Measurements from ENCODE around the gene BMPR1A.

The BMPR1A gene

GRCh38 chr10:86715156-86715795 is 41.1 kb upstream of the BMPR1A start:
- no peaks in the 10 kb centered on the region for H3K9me2 ChIP-seq (replicated peaks; ENCODE audit: low read depth, low read length)
- H3F3A ChIP-seq (ENCODE audit: low read depth): no peaks in the 10 kb centered on the region
- H4K20me1 ChIP-seq (ENCODE audit: insufficient read depth, low read length, poor library complexity, severe bottlenecking): no peaks in the 10 kb centered on the region
- H3K4me2 ChIP-seq (ENCODE audit: low read depth, low read length, poor library complexity, severe bottlenecking): no peak overlapping the region
- no peak overlapping the region for H3K9ac ChIP-seq (ENCODE audit: low read depth, low read length, poor library complexity, severe bottlenecking)
- H3K27me3 ChIP-seq (ENCODE audit: insufficient read depth, low read length, poor library complexity, severe bottlenecking): peaks cover 31% of the 10 kb centered on the region
- no peak for TF ChIP-seq EZH2phosphoT487 (IDR thresholded peaks at IDR 0.05; ENCODE audit: borderline replicate concordance)
- TF ChIP-seq CTCF (conservative IDR thresholded peaks at IDR 0.05; ENCODE audit: low read length): no peak
- H3K4me3 ChIP-seq (ENCODE audit: low read length, poor library complexity, severe bottlenecking): no peak overlapping the region
- H3K36me3 ChIP-seq (ENCODE audit: insufficient read depth, low read length): no peaks in the 10 kb centered on the region
- peaks cover 10% of the 10 kb centered on the region for H3K4me1 ChIP-seq (ENCODE audit: insufficient read depth, low read length, poor library complexity, severe bottlenecking)
- H3K9me3 ChIP-seq (ENCODE audit: insufficient read depth, low read depth, low read length): no peaks in the 10 kb centered on the region
- H3K79me2 ChIP-seq (ENCODE audit: insufficient read depth, low read length): no peaks in the 10 kb centered on the region
- no peak overlapping the region for H2AFZ ChIP-seq (ENCODE audit: low read length)

- TF ChIP-seq CTCF (conservative IDR thresholded peaks at IDR 0.05; ENCODE audit: low read length) (no peak), EZH2phosphoT487 (IDR thresholded peaks at IDR 0.05; ENCODE audit: borderline replicate concordance) (no peak)
- no peak overlapping the region for H3K9ac ChIP-seq (ENCODE audit: low read depth, low read length, poor library complexity, severe bottlenecking)
- no peaks in the 10 kb centered on the region for H3K9me3 ChIP-seq (ENCODE audit: insufficient read depth, low read depth, low read length)
- H2AFZ ChIP-seq (ENCODE audit: low read length): no peak overlapping the region
- peaks cover 31% of the 10 kb centered on the region for H3K27me3 ChIP-seq (ENCODE audit: insufficient read depth, low read length, poor library complexity, severe bottlenecking)
- no peak overlapping the region for H3K4me2 ChIP-seq (ENCODE audit: low read depth, low read length, poor library complexity, severe bottlenecking)
- H3K79me2 ChIP-seq (ENCODE audit: insufficient read depth, low read length): no peaks in the 10 kb centered on the region
- H3F3A ChIP-seq (ENCODE audit: low read depth): no peaks in the 10 kb centered on the region
- peaks cover 8% of the 10 kb centered on the region for H3K4me1 ChIP-seq (ENCODE audit: insufficient read depth, low read length, poor library complexity, severe bottlenecking)
- no peak overlapping the region for H3K4me3 ChIP-seq (ENCODE audit: low read length, poor library complexity, severe bottlenecking)
- no peaks in the 10 kb centered on the region for H3K36me3 ChIP-seq (ENCODE audit: insufficient read depth, low read length)
- H4K20me1 ChIP-seq (ENCODE audit: insufficient read depth, low read length, poor library complexity, severe bottlenecking): no peaks in the 10 kb centered on the region
- H3K9me2 ChIP-seq (replicated peaks; ENCODE audit: low read depth, low read length): no peaks in the 10 kb centered on the region
Observed at GRCh38 chr10:86715836-86716235, 40.6 kb upstream of the BMPR1A start.

- Histone ChIP-seq H3K4me3 (ENCODE audit: low read length, poor library complexity, severe bottlenecking) (no peak overlapping the region), H3K4me2 (ENCODE audit: low read depth, low read length, poor library complexity, severe bottlenecking) (no peak overlapping the region), H3K79me2 (ENCODE audit: insufficient read depth, low read length) (no peaks in the 10 kb centered on the region), H3K9me3 (ENCODE audit: insufficient read depth, low read depth, low read length) (no peaks in the 10 kb centered on the region), H3K4me1 (ENCODE audit: insufficient read depth, low read length, poor library complexity, severe bottlenecking) (peaks cover 6% of the 10 kb centered on the region), H4K20me1 (ENCODE audit: insufficient read depth, low read length, poor library complexity, severe bottlenecking) (no peaks in the 10 kb centered on the region), H2AFZ (ENCODE audit: low read length) (no peak overlapping the region), H3K9me2 (replicated peaks; ENCODE audit: low read depth, low read length) (no peaks in the 10 kb centered on the region), H3K36me3 (ENCODE audit: insufficient read depth, low read length) (no peaks in the 10 kb centered on the region), H3K9ac (ENCODE audit: low read depth, low read length, poor library complexity, severe bottlenecking) (no peak overlapping the region), H3K27me3 (ENCODE audit: insufficient read depth, low read length, poor library complexity, severe bottlenecking) (peaks cover 31% of the 10 kb centered on the region), H3F3A (ENCODE audit: low read depth) (no peaks in the 10 kb centered on the region)
- TF ChIP-seq EZH2phosphoT487 (IDR thresholded peaks at IDR 0.05; ENCODE audit: borderline replicate concordance) (no peak), CTCF (conservative IDR thresholded peaks at IDR 0.05; ENCODE audit: low read length) (no peak)
Observed at GRCh38 chr10:86716466-86716865, 40.0 kb upstream of the BMPR1A start.

Measured in Loucy (cell line).